Nephron progenitor cell (in vitro differentiated cells): ENCODE results near the gene SLC18A2.

ENCODE experiments used
- DNase-seq: peaks from one replicate; pipeline ENCODE4 v3.0.0; 2021
- H3K27ac Mint-ChIP-seq: 2 replicates; pipeline ENCODE4 v1.8.0; 2021; ENCODE audit warnings: mild to moderate bottlenecking, moderate library complexity, mixed read lengths
- H3K27me3 Mint-ChIP-seq: 2 replicates; pipeline ENCODE4 v1.8.0; 2021; ENCODE audit warnings: mild to moderate bottlenecking, low read depth, mixed read lengths; ENCODE audit not compliant: poor library complexity
- H3K36me3 Mint-ChIP-seq: 2 replicates; pipeline ENCODE4 v1.8.0; 2021; ENCODE audit warnings: low read depth, mixed read lengths
- H3K4me1 Mint-ChIP-seq: 2 replicates; pipeline ENCODE4 v1.8.0; 2021; ENCODE audit warnings: mixed read lengths
- H3K4me3 Mint-ChIP-seq: 2 replicates; pipeline ENCODE4 v1.8.0; 2021; ENCODE audit warnings: mild to moderate bottlenecking, moderate library complexity, mixed read lengths
- H3K9me3 Mint-ChIP-seq: 2 replicates; pipeline ENCODE4 v1.8.0; 2021; ENCODE audit warnings: mild to moderate bottlenecking, moderate library complexity, mixed read lengths
- TF ChIP-seq, protein P1 (sequence below): fragments of 200-600 bp; sonication (generic); IDR thresholded peaks from 2 replicates; pipeline ENCODE4 v1.5.0; 2021; ENCODE audit warnings: antibody characterized with exemption

SLC18A2 gene

DNA sequence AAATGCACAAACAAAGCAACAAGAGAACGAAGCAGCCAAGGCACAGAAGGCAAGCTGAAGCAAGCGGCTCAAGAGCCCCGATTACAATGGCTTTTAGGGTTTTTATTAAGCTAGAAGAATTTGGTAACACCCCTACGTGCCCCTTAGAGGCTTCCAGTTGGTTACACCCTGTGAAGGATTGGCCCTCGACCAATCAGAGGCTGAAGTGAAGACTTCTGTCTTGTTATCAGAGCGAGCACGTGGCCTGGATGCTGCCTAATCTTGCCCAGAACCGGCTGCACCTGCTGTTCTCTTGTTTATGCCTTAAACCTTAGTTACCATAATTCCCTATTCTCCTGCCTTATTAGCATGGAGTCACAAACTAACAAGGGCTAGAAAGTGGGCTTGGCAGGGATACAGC, 22.3 kb upstream of the SLC18A2 start:
- H3K36me3 Mint-ChIP-seq: no peaks in the 10 kb centered on the region
- H3K27ac Mint-ChIP-seq: no peak overlapping the region
- DNase-seq: no peak
- no peaks in the 10 kb centered on the region for H3K4me1 Mint-ChIP-seq
- H3K4me3 Mint-ChIP-seq: no peak overlapping the region
- H3K9me3 Mint-ChIP-seq: no peaks in the 10 kb centered on the region
- TF ChIP-seq, protein P1, sequence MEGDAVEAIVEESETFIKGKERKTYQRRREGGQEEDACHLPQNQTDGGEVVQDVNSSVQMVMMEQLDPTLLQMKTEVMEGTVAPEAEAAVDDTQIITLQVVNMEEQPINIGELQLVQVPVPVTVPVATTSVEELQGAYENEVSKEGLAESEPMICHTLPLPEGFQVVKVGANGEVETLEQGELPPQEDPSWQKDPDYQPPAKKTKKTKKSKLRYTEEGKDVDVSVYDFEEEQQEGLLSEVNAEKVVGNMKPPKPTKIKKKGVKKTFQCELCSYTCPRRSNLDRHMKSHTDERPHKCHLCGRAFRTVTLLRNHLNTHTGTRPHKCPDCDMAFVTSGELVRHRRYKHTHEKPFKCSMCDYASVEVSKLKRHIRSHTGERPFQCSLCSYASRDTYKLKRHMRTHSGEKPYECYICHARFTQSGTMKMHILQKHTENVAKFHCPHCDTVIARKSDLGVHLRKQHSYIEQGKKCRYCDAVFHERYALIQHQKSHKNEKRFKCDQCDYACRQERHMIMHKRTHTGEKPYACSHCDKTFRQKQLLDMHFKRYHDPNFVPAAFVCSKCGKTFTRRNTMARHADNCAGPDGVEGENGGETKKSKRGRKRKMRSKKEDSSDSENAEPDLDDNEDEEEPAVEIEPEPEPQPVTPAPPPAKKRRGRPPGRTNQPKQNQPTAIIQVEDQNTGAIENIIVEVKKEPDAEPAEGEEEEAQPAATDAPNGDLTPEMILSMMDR: no peak
- peaks cover 50% of the 10 kb centered on the region for H3K27me3 Mint-ChIP-seq

DNA sequence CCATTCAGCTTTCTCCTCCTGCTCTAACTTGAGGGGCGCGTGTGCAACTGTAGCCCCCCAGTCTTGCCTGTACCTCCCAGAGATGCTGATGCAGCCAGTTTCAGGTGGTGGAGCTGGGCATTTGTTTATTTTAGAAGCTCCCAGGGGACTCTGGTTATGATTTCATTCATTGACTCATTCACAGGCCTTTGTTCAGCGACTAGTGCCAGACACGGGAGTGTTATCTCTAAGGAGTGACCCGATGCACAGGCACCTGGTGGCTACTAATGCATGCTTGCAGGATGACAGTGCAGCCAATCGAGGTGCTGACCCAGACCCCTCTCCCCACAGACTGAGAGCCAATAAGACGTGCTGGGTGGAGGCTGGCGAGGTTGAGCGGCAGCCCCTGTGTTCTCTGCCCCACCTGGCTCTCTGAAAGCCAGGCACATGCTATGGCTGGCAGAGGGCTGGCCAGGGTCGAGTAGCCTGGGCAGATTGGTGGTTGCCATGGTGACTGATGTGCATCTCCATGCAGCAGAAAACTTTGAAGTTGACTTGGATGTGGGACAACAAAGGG, 19.7 kb upstream of the SLC18A2 start:
- TF ChIP-seq, protein P1: no peak
- no peak overlapping the region for H3K4me3 Mint-ChIP-seq
- peaks cover 25% of the 10 kb centered on the region for H3K27me3 Mint-ChIP-seq
- H3K9me3 Mint-ChIP-seq: no peaks in the 10 kb centered on the region
- DNase-seq: no peak
- no peaks in the 10 kb centered on the region for H3K36me3 Mint-ChIP-seq
- H3K4me1 Mint-ChIP-seq: peaks cover 9% of the 10 kb centered on the region
- H3K27ac Mint-ChIP-seq: no peak overlapping the region

DNA sequence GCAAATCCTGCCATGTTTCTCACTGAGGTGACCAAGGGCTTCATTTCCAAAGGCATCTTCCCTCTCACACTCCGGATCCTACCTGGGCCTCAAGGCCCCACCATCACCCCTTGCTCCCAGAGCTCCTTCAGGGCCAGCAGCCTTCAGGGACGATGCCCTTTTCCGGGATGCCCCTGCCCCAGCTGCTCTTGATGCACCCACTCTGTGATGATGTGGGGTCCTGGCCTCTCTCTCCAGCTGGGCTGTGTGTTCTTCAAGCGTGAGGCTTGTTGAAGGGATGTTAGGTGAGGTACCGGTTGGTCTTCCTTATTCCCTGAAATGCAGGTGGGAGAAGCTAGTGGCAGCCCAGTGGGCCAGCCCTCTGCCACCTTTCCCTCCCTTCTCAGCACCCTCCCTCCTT, 18.4 kb upstream of the SLC18A2 start:
- TF ChIP-seq, protein P1: no peak
- Mint-ChIP-seq H3K4me3 (no peak overlapping the region), H3K27me3 (peaks cover 14% of the 10 kb centered on the region), H3K9me3 (no peaks in the 10 kb centered on the region), H3K36me3 (no peaks in the 10 kb centered on the region), H3K4me1 (peaks cover 9% of the 10 kb centered on the region), H3K27ac (no peak overlapping the region)
- DNase-seq: no peak

DNA sequence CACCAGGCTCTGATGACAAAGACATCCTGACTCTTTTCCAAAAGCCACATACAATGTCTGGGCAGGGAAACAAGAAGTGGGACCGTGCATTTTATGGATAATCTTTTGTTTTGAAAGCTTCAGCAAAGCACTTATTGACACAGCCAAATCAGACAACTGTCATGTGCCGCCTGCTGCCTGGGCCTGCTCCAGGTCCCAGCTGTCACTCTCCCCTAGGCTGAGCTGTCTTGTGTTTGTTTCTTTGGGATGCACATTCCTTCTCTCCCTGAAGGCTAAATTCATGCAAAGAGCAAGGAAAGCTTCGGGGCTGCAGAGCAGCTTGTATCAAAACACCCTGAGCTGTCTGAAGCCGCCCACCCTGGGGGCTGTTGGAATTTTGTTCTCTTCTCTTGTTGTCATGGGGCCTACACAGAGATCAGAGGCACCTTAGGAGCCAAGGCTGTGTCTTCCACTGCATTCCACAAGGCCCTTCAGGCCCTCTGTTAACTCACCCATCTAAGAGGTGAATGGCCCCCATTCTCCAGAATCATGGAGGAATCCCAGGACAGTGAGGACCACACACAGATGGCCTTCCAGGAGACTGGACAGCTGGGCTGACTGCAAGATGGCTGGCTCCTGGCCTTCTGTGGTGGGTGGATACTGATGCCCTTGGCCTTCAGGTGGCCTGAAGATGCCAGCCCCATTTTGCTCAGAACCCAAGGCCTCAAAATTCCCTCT, 17.8 kb upstream of the SLC18A2 start:
- Mint-ChIP-seq H3K36me3 (no peaks in the 10 kb centered on the region), H3K27me3 (peaks cover 14% of the 10 kb centered on the region), H3K4me3 (no peak overlapping the region), H3K4me1 (peaks cover 9% of the 10 kb centered on the region), H3K27ac (no peak overlapping the region), H3K9me3 (no peaks in the 10 kb centered on the region)
- DNase-seq: no peak
- TF ChIP-seq, protein P1: no peak

DNA sequence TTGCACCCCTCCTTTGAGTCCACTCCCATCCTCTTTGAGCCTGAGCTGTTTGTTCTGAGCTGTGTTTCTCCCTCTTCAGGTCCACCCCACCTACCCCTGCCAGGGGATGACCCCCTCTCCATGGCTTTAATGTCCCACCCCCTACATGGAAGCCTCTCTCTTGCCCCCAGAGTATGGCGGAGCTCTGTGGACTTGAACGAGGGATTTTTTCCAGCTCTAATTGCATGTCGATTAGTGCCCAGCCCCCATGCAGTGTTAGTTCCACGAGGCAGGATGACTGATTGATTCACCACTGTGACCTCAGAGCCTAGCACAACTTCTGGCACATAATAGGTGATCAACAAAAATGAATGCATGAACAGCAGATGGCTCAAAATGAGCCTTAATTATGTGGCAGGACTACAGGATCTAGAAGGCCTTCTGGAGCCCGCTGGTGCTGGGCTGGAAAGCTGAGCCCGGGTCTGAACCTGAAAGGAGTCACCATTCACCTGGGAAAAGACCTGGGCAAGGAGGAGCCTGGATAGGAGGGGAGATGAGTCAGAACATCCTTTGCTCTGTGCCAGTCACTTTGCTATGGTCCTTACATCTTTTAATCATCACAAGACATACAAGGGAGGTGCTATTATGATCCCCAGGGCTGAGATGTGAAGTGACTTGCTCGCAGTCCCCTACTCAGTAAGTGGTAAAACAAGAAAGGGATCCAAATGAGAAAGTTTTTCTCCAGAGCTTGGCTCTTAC, 17.1 kb upstream of the SLC18A2 start:
- TF ChIP-seq, protein P1: no peak
- Mint-ChIP-seq H3K4me3 (no peak overlapping the region), H3K27ac (no peak overlapping the region), H3K27me3 (peaks cover 15% of the 10 kb centered on the region), H3K4me1 (peaks cover 9% of the 10 kb centered on the region), H3K9me3 (peaks cover 1% of the 10 kb centered on the region), H3K36me3 (no peaks in the 10 kb centered on the region)
- DNase-seq: no peak
